GM21529 (cell line): Measurements from ENCODE around the gene KCNRG.
"Not testable (repeated sequence)": the region's sequence is repeated elsewhere in the genome, so short reads cannot be mapped to it uniquely, and the experiment has no call there.

Source experiments
- ATAC-seq: cut with Tn5 transposase; IDR thresholded peaks from one replicate; pipeline ENCODE4 v1.9.1; 2021; ENCODE audit not compliant: unreplicated experiment

Gene KCNRG

GRCh38 chr13:50015258-50015657, at the start of gene KCNRG:
TSS of gene KCNRG (plus strand) at chr13:50015444. CDS start at chr13:50015494, 50 bp downstream.
- no peak for ATAC-seq

GRCh38 chr13:49967456-49967855, 47.8 kb upstream of the KCNRG start:
- ATAC-seq = no peak

GRCh38 chr13:49972709-49973108, 42.5 kb upstream of the KCNRG start:
- ATAC-seq = no peak

GRCh38 chr13:49975826-49976225, 39.4 kb upstream of the KCNRG start:
- ATAC-seq = no peak

- peak; percentile 74 for ATAC-seq
These were observed 38.7 kb upstream of the KCNRG start for GRCh38 chr13:49976314-49977258.

- no peak for ATAC-seq
These were observed 37.3 kb upstream of the KCNRG start for GRCh38 chr13:49977992-49978391.

GRCh38 chr13:49980266-49980665, 35.0 kb upstream of the KCNRG start:
- no peak for ATAC-seq

- ATAC-seq = no peak
These were observed 30.1 kb upstream of the KCNRG start for GRCh38 chr13:49985129-49985528.

- no peak for ATAC-seq
These were observed 28.8 kb upstream of the KCNRG start for GRCh38 chr13:49986471-49986870.

- ATAC-seq = not testable (repeated sequence)
These were observed 24.6 kb upstream of the KCNRG start for GRCh38 chr13:49990612-49991011.

- no peak for ATAC-seq
These were observed 22.1 kb upstream of the KCNRG start for GRCh38 chr13:49993111-49993510.

- no peak for ATAC-seq
These were observed 21.6 kb upstream of the KCNRG start for GRCh38 chr13:49993666-49994065.

GRCh38 chr13:49995625-49996101, 19.6 kb upstream of the KCNRG start:
- no peak for ATAC-seq

- ATAC-seq = peak; percentile 49
These were observed 18.9 kb upstream of the KCNRG start for GRCh38 chr13:49996161-49996915.

GRCh38 chr13:49996951-49997895, 18.0 kb upstream of the KCNRG start, which contains the start of gene TRIM13:
TSS of gene TRIM13 (plus strand) at chr13:49997042. CDS start at chr13:50011941, 14,899 bp downstream.
- ATAC-seq = peak; percentile 80

- ATAC-seq = no peak
These were observed 17.3 kb upstream of the KCNRG start for GRCh38 chr13:49997955-49998354.

GRCh38 chr13:49998714-49999624, 16.3 kb upstream of the KCNRG start:
- no peak for ATAC-seq

GRCh38 chr13:50001287-50001686, 14.0 kb upstream of the KCNRG start:
- no peak for ATAC-seq

GRCh38 chr13:50006426-50007135, 8.7 kb upstream of the KCNRG start:
- ATAC-seq = no peak
